VCaP (cell line): ENCODE data around the gene GJC3.
"Not testable (repeated sequence)": the region's sequence is repeated elsewhere in the genome, so short reads cannot be mapped to it uniquely, and the experiment has no call there.

Source experiments
- H3K27ac ChIP-seq: fragments of 450-650 bp; 2 replicates; pipeline ENCODE4 v1.5.1; 2017
- TF ChIP-seq, protein P1 (sequence below): fragments of 450-650 bp; conservative IDR thresholded peaks from 2 replicates; pipeline ENCODE4 v1.5.1; 2017; ENCODE audit warnings: mild to moderate bottlenecking, moderate library complexity

GJC3 gene

DNA sequence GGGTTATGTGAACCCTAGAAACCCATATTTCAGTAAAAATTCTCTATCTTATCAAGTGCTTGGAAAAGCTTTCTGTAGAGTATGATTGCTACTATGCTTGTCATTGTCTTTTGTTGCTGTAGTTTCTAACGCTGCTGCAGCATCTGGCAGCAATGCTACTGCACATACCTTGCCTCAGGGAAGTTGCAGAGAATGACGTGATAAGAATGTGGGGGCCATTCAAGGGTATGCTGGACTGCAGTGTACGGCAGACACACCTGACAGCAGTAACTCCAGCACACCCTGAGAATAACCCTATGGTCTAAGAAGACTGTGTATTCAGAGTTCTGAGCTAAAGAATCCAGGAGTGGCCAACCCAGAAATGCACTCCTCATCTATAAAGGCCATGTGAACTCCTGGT is 30.6 kb downstream of the GJC3 start:
- TF ChIP-seq, protein P1, sequence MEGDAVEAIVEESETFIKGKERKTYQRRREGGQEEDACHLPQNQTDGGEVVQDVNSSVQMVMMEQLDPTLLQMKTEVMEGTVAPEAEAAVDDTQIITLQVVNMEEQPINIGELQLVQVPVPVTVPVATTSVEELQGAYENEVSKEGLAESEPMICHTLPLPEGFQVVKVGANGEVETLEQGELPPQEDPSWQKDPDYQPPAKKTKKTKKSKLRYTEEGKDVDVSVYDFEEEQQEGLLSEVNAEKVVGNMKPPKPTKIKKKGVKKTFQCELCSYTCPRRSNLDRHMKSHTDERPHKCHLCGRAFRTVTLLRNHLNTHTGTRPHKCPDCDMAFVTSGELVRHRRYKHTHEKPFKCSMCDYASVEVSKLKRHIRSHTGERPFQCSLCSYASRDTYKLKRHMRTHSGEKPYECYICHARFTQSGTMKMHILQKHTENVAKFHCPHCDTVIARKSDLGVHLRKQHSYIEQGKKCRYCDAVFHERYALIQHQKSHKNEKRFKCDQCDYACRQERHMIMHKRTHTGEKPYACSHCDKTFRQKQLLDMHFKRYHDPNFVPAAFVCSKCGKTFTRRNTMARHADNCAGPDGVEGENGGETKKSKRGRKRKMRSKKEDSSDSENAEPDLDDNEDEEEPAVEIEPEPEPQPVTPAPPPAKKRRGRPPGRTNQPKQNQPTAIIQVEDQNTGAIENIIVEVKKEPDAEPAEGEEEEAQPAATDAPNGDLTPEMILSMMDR: no peak
- no peak overlapping the region for H3K27ac ChIP-seq

DNA sequence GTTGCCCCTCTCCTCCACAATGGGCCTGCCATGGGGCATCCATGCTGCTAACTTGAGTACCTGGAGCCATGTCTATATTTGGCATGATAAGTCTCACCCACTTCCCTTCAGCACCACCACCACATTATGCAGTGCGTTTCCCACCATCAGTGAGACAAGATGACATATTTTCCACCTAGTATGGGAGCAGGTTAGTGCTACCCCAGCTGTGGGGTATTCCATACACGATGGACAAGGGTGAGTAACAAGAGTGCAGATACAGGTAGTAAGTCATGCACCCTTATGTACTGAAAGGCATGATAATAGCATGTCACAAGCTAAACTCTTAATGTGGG is 31.4 kb downstream of the GJC3 start:
- H3K27ac ChIP-seq: no peak overlapping the region
- TF ChIP-seq, protein P1: no peak

GRCh38 chr7:99897322-99898022 is 31.9 kb downstream of the GJC3 start:
- TF ChIP-seq, protein P1: no peak
- H3K27ac ChIP-seq: no peak overlapping the region

DNA sequence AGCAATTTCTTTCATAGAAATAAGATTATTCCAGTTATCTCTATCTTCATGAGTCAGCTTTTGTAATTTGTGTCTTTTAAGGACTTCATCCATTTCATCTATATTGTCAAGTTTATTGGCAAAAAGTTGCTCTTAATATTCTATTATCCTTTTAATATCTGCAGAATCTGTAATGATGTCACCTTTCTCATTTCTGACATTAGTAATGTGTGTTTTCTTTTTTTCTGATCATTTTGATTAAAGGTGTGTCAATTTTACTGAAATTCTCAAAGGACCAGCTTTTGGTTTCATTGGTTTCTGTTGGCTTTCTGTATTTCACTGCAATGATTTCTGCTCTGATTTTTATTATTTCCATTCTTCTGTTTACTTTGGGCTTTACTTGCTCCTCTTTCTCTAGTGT is 34.7 kb downstream of the GJC3 start:
- H3K27ac ChIP-seq: no peak overlapping the region
- TF ChIP-seq, protein P1: no peak

- TF ChIP-seq, protein P1: no peak
- no peak overlapping the region for H3K27ac ChIP-seq
These were observed 36.1 kb downstream of the GJC3 start for GRCh38 chr7:99893280-99893679.

DNA sequence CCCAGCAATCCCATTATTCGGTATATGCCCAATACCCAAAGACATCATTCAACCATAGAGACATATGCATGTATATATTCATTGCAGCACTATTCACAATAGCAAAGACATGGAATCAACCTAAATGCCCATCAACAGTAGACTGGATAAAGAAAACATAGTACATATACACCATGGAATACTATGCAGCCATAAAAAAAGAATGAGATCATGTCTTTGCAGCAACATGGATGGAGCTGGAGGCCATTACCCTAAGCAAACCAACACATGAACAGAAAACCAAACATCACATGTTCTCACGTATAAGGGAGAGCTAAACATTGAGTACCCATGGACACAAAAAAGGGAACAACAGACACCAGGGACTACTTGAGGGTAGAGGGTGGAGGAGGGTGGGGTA is 39.1 kb downstream of the GJC3 start:
- H3K27ac ChIP-seq: not testable (repeated sequence)

DNA sequence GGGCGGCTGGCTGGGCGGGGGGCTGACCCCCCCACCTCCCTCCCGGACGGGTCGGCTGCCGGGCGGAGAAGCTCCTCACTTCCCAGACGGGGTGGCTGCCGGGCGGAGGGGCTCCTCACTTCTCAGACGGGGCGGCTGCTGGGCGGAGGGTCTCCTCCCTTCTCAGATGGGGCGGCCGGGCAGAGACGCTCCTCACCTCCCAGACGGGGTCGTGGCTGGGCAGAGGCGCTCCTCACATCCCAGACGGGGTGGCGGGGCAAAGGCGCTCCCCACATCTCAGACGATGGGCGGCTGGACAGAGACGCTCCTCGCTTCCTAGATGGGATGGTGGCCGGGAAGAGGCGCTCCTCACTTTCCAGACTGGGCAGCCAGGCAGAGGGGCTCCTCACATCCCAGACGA is 41.1 kb downstream of the GJC3 start:
- H3K27ac ChIP-seq: not testable (repeated sequence)

DNA sequence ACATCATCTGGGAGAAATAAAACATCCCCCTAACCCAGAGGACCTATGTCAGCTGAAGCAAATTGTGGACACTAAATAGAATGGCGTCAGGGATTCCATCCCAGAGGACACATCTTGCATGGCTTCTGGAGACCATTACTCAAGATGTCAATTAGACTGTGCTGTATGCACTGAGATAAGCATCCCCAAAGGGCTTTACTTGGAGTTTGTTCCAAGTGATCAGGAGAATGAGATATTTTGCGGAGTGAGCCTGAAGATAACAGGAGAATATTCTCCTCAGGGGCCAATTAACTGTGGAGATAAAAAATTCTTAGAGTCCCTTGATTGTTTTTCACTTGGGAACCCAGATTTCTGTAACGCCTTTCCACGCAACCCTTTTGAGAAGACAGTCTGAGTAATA is 48.0 kb downstream of the GJC3 start:
- H3K27ac ChIP-seq: no peak overlapping the region
- TF ChIP-seq, protein P1: no peak

DNA sequence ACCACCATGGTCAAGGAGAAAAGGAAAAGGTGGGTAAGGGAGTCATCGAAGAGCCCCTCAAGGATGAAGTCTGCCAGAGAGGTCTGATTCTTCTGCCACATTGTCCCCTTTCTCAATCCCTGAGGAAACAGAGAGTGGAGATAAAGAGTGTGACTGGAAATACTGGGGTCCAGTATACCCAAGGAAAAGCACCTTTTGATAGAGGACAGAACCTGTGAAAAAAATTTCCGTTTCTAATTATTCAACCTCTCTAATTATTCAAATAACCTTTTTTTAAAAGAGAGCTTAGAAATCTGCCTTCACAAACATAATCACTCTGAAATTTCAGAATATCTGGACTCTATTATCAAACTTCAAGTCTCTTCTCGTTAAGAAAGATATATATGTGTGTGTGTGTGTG is 52.5 kb downstream of the GJC3 start, which contains the start of gene OR2AE1:
Gene OR2AE1 (minus strand): TSS at position 101 of the 400 bp plus-strand sequence. CDS start 0 bp downstream, at position 101.
- no peak within 1 kb of the TSS for H3K27ac ChIP-seq
- TF ChIP-seq, protein P1: no peak
